HG02938 (cell line): ENCODE data around the gene KLHL22.
"Not testable (repeated sequence)": the region's sequence is repeated elsewhere in the genome, so short reads cannot be mapped to it uniquely, and the experiment has no call there.

Experiments used
- ATAC-seq: cut with Tn5 transposase; IDR thresholded peaks from one replicate; pipeline ENCODE4 v1.9.1; 2021; ENCODE audit warnings: mild to moderate bottlenecking, moderate library complexity; ENCODE audit not compliant: unreplicated experiment

Gene KLHL22, protein sequence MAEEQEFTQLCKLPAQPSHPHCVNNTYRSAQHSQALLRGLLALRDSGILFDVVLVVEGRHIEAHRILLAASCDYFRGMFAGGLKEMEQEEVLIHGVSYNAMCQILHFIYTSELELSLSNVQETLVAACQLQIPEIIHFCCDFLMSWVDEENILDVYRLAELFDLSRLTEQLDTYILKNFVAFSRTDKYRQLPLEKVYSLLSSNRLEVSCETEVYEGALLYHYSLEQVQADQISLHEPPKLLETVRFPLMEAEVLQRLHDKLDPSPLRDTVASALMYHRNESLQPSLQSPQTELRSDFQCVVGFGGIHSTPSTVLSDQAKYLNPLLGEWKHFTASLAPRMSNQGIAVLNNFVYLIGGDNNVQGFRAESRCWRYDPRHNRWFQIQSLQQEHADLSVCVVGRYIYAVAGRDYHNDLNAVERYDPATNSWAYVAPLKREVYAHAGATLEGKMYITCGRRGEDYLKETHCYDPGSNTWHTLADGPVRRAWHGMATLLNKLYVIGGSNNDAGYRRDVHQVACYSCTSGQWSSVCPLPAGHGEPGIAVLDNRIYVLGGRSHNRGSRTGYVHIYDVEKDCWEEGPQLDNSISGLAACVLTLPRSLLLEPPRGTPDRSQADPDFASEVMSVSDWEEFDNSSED

DNA sequence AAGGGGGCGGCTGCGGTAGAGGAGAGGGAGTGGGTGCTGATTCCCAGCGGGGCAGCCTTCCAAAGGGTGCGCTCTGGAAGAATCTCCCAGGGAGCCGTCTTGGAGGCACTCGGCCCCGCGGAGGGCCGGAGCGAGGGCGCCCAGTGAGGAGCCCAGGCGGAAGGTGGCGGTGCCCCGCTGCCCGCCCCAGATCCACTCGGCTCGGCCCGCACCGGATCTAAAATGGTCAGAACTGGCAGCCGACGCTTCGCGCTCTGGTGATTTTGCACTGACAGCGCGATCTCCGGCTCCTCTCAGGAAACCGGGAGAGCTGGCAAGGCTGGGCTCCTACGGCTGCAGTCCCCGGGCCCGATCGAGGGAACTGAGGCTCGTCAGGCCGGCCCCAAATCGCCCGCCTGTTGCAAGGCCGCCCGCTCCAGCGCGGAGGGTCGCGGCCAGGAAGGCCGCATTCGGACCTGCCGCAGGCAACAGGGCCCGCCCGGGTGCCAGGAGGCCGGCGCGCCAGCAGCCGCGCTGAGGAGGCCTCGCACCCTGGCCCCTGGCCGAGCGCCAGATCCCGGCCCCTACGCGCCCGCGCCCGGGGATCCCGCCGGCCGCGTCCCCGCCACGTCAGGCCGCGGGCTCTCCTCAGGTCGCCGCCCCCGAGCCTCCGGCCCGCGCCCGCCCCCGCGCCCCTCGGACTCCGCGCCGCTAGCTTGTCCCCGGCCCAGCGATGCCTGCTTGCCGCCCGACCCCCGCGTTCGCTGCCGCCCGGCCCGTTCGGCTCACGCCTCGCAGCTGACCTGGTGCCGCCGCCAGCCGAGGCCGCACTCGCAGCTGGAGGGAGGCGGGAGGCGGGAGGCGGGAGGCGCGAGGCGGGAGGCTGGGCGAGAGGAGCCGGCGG lies at the start of gene KLHL22:
KLHL22 (minus strand) TSS at position 818 of the 883 bp plus-strand sequence. CDS start 6,584 bp downstream, outside the sequence.
- ATAC-seq: peak; percentile 32

DNA sequence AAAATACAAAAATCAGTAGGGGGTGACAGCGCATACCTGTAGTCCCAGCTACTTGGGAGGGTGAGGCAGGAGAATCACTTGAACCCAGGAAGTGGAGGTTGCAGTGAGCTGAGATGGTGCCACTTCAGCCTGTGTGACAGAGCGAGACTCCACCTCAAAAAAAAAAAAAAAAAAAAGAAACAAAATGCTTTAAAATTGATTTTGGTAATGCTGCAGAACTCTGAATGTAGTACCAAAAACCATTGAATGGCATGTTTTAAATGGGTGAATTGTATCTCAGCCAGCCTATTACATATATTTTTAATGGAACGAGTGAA lies 49.7 kb upstream of the KLHL22 start:
- not testable (repeated sequence) for ATAC-seq

DNA sequence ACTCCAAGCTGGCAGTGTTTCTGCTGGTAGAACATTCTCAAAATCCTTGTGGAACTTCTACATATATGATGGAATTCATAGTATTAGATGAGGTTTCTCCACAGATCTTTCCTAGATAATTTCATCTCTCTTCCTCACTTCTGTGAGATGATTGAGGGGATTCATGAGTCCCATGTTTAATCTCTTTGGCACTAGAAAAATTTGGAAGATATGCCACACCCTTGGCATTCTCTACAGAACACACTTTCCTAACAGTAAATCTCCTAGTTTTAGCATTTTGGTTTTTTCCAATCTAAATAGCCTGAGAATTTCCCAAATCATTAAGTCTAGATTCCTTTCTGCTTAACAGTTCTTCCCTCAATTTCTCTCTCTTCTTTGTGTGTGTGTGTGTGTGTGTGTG lies 47.1 kb upstream of the KLHL22 start:
- ATAC-seq: no peak

DNA sequence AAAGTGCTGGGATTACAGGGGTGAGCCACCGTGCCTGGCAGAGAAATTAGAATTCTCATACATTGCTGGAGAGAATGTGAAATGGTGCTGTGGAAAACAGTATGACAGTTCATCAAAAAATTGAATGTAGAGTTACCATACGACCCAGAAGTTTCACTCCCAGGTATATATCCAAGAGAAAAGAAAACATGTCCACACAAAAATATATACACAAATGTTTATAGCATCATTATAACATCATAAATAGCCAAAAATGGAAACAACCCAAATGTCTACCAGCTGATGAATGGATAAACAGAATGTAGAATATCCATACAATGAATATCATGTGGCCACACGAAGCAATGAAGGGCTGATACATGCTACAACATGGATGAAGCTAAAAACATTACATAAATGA lies 46.5 kb upstream of the KLHL22 start:
- no peak for ATAC-seq

DNA sequence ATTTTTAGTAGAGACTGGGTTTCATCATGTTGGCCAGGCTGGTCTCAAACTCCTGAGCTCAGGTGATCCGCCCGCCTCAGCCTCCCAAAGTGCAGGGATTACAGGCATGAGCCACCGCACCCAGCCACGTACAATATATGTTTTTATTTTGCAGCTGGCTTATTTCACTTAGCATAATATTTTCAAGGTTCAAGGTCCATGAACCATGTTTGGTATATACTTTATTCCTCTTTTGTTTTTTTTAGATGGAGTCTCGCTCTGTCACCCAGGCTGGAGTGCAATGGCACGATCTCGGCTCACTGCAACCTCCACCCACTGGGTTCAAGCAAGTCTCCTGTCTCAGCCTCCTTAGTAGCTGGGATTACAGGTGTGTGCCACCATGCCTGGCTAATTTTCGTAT lies 43.3 kb upstream of the KLHL22 start:
- ATAC-seq: not testable (repeated sequence)

DNA sequence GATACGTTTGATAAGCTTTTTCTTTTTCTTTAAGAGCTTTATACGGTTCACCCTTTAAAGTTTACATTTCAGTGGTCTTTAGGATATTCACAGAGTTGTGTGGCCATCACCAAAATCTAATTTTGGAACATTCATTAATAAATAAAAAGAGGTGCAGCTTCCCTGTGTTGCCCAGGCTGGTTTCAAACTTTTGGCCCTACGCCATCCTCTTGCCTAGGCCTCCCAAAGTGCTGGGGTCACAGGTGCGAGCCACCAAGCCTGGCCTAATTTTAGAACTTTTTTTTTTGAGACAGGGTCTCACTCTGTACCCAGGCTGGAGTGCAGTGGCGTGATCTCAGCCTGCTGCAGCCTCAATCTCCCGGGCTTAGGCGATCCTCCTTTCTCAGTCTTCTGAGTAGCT lies 42.4 kb upstream of the KLHL22 start:
- no peak for ATAC-seq

DNA sequence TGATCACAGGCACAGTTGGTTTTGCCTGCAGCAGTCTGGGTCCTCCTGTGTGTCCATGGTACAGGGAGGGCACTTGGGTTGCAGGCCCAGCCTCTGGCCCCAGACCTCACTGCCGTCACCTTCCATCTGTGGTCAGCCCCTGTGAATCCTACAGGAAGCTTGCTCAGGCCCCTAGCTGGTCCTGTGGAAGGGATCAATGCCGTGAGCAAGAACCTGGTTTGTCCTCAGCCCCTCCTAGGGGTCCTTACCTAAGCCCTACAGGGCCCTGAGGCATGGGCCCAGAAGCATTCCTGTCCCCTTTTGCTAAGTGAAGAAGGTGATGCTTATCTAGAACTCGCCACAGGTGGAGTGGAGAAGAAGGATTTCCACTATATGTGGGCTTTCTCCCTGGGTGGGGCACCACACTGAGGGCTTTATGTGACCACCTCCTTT lies 41.7 kb upstream of the KLHL22 start:
- no peak for ATAC-seq

DNA sequence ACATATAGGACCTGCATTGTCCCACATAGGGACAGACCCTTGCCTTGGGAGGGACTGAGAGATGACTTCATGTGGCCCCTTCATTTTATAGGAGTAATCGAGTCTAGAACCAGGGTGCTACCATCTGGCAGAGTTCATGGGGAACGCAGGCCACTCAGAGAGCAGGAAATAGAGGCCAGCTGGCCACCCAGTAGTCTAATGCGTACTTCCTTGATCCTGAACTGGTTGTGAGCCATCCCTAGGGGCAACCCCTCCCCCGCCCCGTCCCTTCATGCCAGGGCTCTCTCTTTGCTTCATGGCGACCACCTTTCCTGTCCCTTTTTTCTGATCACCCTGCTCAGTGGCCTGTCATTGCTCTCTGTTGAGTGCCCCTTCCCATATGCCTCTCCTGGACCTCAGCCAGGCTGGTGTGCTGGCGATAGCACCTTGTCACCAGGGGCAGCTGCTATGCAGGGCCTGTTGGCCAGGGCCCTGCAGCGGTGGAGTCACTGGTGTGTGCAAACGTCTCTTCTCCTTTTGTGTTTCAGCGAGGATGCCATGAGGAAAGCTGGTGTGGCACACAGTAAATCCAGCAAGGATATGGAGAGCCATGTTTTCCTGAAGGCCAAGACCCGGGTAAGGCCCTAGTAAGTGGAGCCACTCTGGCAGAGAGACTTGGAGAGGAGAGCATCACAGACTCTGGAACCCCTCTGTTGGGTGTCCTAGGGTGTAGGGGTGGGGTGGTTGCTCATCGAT lies 41.2 kb upstream of the KLHL22 start:
- no peak for ATAC-seq

DNA sequence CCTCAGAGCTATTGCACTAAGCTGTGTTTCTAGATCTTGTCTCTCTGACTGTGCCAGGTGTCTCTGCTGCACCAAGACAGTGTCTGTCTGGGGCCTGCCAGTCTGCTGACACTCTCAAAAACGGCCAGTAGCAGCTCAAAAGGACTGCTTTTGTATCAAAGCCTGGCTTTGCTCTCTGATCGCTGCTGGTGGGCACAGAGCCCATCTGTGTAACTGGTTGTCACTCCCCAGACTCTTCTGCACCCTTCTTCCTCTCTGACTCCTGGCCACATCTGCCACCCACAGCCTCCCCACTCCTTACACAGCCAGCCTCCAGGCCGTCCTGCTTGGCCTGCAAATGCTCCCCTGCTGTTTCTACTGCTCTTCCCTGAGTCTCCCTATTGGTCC lies 38.3 kb upstream of the KLHL22 start:
- ATAC-seq: no peak

DNA sequence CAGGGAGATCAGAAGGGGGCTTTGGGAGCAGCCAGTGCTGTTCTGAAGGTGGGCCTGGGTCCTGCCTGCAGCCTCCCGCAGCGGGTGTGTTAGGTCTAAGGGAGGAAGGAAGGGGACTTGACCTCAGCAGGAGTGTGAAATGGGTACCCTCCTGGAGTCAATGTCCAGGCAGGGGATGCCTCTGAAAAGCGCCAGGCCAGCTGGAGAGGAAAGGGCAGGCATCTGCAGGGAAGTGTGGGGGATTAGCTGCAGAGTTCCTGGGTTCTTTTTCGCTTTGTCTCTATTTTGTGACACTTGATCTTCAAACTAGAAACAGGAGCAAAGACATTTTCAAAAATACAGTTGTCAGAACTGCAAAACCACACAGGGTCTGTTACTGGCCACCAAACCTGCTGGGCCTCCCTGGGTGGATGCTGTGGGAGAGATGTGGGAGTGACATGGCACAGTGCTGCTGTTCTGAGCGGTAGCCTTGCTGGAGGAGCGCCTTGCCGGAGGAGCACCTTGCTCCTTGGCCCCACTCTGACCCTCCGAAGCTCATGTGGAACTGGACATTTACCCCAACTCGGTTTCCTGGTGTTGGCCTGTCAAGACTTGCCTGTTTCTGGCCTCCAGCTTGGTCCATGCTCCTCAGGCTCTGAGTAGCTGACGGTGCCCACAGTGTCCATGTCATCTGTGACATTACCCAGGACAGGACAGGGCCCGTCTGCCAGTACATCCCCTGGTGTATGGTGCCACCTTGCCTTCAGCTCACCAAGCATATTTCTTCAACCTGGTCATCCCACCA lies 37.7 kb upstream of the KLHL22 start:
- ATAC-seq: no peak

DNA sequence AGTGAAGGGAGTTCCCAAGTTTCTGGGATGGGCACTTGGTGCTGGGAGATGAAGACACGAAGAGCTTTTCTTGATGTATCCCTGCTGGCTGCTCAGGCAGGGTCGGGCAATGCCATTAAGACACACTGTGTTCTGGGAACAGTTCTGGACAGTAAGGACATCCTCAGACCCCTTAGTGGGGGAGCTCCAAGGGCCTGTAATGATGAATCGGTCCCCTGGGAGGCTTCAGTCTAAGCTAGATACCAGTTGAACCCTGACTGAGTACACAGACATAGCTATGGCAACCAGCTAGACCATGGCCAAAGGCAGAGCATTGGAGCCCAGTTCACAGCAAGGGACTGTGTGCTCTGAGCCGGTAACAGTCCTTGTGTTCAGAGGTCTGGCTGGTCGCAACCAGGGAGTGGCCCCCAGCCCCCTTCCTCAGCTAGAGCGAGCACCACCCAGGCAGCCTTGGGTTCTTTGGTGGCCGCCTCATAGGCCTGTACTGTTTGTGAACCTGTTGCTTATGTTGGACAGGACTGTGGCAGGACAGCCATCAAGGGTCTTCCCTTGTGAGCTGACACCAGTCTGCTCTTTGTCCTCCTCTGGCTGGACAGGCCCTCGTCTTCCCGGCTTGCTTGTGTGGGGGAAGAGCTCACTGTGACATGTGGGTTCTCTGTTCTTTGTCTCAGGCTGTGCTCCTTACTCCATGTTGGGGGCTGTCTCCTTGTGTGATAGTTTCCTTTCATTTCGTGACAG lies 36.8 kb upstream of the KLHL22 start:
- ATAC-seq: no peak

DNA sequence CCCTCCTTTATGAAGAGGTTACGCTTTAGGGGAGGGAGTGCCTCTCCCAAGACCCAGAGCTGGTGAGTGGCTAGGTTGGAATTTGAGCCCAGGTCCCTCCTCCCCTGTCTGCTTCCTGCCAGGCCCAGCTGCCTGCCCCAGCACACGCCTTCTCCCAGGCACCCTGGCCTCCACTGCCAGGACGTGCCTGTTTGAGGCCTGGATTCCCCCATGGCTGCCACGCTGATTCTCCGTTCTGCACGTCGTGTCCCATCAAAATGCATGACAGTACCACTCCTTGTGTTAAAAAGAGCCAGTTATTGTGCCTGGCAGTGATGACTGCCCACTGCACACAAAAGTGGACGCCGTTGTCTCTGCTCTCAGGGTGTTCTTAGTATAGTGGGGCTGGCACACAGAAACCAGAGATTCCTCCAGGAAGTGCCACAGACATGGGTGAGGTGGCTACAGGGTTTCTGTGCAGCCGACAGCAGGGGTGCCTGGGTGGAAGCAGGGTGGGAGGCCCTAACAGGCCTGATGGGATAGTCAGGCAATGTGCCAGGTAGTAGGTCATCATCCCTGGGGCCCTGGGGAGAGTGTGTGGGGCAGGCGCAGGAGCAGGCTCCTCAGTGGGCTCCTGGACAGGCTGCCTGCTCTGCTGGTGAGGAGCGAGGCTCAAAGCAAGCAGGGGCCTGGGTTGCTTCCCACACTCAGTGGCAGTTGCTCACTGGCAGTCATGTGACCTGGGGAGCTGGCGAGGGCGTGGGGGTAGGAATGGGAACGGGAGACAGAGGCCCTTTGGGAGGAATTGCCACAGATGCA lies 36.0 kb upstream of the KLHL22 start:
- ATAC-seq: no peak

DNA sequence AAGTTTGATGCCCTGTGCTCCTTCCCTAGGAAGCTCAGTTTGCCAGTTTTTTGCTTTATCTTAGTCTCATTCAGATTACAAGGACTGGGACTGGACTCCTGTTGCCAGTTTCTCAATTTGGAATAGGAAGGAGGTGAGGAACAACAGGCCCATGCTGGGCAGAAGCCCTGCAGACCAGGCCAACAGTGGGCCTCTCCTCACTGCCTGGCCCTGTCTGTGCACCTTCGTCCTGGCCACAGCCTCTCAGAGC lies 35.5 kb upstream of the KLHL22 start:
- no peak for ATAC-seq

DNA sequence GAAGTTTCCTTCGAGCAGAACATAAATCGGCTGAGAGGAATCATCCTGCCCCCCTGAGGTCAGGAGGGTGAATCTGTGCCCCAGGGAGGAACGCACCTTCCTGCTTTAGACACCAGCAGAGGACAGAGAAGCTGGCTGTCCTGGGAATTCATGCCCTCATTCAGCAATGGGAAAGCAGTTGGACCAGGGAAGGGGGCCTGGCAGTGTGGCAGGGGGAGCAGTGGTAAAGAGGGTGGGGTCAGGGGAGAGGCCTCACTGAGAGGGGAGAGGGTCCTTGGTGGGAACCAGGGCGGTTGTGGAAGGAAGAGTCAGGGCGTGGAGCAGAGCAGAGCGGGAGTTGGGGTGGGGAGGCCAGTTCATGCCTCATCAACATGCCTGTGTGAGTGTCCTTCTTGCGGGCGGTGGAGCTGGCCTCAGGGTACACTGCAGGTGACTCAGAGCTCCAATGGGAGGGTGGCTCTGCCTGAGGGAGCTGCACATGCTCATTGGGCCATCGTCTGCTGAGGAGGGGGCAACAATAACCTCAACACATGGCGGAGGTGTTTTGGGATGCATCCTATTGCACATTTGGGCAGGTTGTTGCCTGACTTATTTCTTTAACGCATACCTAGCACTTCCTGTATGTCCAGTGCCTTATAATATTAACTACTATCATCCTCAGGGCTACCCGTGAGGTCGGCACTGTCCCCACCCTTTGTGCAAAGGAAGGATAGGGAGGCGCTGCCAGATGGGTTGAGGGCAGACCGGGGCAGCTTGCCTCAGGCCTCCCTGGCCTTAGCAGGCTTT lies 35.0 kb upstream of the KLHL22 start:
- no peak for ATAC-seq

DNA sequence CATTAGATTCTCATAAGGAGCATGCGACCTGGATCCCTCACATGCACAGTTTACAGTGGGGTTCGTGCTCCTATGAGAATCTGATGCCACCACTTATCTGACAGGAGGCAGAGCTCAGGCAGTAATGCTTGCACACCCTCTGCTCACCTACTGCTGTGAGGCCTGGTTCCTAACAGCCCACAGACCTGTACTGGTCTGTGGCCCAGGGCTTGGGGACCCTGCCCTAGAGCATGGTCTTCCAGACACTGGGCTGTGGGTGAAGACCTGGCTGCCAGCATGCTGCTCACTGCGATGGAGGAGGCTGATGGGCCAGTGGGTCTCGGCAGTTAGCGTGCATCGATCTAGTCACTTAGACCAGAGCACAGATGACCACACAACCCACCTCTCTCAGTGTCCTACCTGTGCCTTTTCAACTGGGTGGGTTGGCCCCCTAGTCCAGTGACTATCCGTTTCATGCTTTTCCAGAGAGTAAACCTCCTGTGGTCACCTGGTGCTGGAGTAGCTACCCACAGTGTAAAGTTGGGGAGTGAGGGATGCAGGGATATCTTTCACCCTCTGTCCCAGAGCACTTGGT lies 32.9 kb upstream of the KLHL22 start:
- no peak for ATAC-seq

DNA sequence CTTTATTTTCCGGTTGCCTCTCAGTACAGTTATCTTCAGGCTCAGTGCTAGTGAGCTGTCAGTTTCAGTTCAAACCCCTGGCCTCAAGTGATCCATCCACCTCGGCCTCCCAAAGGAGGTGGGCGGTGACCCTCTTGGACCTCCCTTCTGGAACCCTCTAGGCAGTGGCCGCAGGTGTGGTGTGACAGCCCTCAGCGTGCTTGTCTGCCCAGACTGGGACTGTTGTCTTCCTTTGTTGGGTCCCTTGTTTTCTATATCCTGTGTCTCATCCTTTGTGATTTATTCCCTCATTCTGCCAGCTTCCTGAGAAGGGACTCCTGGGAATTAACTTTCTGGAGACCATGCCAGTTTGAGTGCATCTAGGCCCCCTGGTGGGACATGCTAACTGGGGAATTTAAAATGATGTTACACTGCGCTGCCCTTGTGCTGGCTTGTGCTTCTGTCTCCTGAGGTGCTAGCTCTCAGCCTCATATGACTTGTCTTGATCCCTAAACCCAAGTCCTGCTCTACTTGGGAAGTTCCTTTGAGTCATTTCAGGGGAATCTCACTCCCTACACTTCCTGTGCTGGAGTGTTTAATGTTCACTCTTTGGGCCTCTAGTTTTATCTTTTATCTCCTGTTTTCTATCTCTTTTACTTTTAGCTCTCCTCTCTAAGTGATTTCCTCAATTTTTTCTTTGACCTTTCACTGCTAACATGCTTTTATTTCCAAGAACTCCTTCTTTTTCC lies 31.2 kb upstream of the KLHL22 start:
- no peak for ATAC-seq

DNA sequence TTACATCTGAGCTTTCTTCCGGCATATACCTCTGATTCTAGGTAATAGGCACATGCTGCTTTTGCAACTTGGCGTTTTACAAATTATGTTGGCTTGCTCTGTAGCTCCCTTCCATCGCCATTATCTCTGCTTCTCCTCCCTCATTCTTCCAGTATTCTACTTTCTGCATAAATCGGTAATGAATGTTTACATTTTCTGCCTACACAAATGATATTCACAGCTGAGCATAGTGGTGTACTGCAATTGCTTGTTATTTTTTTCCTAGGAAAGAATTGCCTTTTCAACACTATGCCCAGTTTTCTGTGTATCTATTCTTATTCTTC lies 30.7 kb upstream of the KLHL22 start:
- ATAC-seq: no peak
